ENCODE data around the gene PKHD1.

PKHD1 gene

GRCh38 chr6:52123251-52123650 is 35.8 kb upstream of the PKHD1 start:
- TF ChIP-seq CTCF (IDR thresholded peaks at IDR 0.05) = no peak
- no peak overlapping the region for H3K4me3 ChIP-seq
- no peak overlapping the region for H3K27ac ChIP-seq
- no peak for DNase-seq (ENCODE audit: low spot score)

- no peak overlapping the region for H3K4me3 ChIP-seq
- DNase-seq (ENCODE audit: low spot score) = no peak
- H3K27ac ChIP-seq = no peak overlapping the region
- TF ChIP-seq CTCF (IDR thresholded peaks at IDR 0.05) = no peak
Observed at GRCh38 chr6:52117352-52117751, 29.9 kb upstream of the PKHD1 start.

GRCh38 chr6:52116605-52116948 is 29.2 kb upstream of the PKHD1 start:
- DNase-seq (ENCODE audit: low spot score) = no peak
- Histone ChIP-seq H3K4me3 (no peak overlapping the region), H3K27ac (no peak overlapping the region)
- TF ChIP-seq CTCF (IDR thresholded peaks at IDR 0.05) = no peak

- TF ChIP-seq CTCF (IDR thresholded peaks at IDR 0.05) = no peak
- H3K27ac ChIP-seq = no peak overlapping the region
- no peak overlapping the region for H3K4me3 ChIP-seq
- no peak for DNase-seq (ENCODE audit: low spot score)
Observed at GRCh38 chr6:52115891-52116604, 28.6 kb upstream of the PKHD1 start.

- TF ChIP-seq CTCF (IDR thresholded peaks at IDR 0.05) = no peak
- DNase-seq (ENCODE audit: low spot score) = no peak
- H3K27ac ChIP-seq = no peak overlapping the region
- H3K4me3 ChIP-seq = no peak overlapping the region
Observed at GRCh38 chr6:52115145-52115741, 27.8 kb upstream of the PKHD1 start.

GRCh38 chr6:52109171-52109571 is 21.8 kb upstream of the PKHD1 start:
- H3K4me3 ChIP-seq = no peak overlapping the region
- DNase-seq (ENCODE audit: low spot score) = no peak
- H3K27ac ChIP-seq = no peak overlapping the region
- TF ChIP-seq CTCF (IDR thresholded peaks at IDR 0.05) = no peak

GRCh38 chr6:52108128-52108527 is 20.7 kb upstream of the PKHD1 start:
- DNase-seq (ENCODE audit: low spot score) = no peak
- no peak overlapping the region for H3K4me3 ChIP-seq
- H3K27ac ChIP-seq = no peak overlapping the region
- TF ChIP-seq CTCF (IDR thresholded peaks at IDR 0.05) = no peak
